ENCODE measurements around the gene ATP13A3. TPM values are rescaled to one million over a fixed set of nuclear protein-coding genes. Genes with fewer than 3 reads are reported as not detected.

Gene ATP13A3
- total and polyA plus RNA-seq, 9 of the 15 experiments (the other 6 are each of a cell fraction or from before 2014, with no cell fraction given) = 16.6 to 135 (median 86.6) TPM

DNA sequence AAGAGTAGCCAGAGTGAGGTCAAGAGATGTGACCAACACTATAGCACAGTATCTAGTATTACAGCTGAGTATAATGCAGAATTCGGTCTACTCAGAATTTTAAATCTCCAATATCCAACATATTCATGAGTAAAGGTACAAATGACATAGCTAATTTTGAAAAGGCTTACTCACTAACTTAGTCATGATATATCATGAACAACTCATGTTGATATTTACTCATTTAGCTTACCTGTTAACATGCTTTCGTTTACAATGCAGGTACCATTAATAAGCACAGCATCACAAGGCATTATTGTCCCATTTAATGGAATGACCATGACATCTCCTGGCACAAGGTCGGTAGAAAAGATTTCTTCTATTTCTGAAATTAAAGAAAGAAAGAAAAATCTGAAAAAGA is 36.9 kb downstream of the ATP13A3 start (continued):
- TF ChIP-seq, protein P1, sequence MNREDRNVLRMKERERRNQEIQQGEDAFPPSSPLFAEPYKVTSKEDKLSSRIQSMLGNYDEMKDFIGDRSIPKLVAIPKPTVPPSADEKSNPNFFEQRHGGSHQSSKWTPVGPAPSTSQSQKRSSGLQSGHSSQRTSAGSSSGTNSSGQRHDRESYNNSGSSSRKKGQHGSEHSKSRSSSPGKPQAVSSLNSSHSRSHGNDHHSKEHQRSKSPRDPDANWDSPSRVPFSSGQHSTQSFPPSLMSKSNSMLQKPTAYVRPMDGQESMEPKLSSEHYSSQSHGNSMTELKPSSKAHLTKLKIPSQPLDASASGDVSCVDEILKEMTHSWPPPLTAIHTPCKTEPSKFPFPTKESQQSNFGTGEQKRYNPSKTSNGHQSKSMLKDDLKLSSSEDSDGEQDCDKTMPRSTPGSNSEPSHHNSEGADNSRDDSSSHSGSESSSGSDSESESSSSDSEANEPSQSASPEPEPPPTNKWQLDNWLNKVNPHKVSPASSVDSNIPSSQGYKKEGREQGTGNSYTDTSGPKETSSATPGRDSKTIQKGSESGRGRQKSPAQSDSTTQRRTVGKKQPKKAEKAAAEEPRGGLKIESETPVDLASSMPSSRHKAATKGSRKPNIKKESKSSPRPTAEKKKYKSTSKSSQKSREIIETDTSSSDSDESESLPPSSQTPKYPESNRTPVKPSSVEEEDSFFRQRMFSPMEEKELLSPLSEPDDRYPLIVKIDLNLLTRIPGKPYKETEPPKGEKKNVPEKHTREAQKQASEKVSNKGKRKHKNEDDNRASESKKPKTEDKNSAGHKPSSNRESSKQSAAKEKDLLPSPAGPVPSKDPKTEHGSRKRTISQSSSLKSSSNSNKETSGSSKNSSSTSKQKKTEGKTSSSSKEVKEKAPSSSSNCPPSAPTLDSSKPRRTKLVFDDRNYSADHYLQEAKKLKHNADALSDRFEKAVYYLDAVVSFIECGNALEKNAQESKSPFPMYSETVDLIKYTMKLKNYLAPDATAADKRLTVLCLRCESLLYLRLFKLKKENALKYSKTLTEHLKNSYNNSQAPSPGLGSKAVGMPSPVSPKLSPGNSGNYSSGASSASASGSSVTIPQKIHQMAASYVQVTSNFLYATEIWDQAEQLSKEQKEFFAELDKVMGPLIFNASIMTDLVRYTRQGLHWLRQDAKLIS (CRISPR knock-in tag; IDR thresholded peaks at IDR 0.05) = no peak
- TF ChIP-seq HNRNPH1 (optimal IDR thresholded peaks at IDR 0.05; ENCODE audit: low read depth, low read length) (no peak), SMARCB1 (IDR thresholded peaks at IDR 0.05; ENCODE audit: insufficient read length, low read depth) (no peak)

DNA sequence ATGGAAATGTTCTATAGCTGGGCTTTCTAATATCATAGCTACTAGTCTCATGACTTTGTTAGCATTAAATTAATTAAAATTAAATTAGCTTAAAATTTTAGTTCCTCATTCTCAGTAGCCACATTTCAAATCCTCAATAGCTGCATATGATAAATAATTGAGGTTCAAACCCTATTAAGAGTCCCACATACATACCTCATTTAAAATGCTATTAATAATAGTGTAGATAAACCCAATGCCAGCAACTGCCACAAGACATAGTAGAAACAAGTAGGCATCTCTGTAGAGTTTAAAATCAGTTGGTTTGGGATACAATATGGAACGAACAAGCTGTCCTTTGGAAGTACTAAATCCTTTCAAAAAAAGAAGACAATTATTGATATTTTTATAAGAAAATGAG is 39.1 kb downstream of the ATP13A3 start:
- no peaks in the 10 kb centered on the region for H3K79me2 ChIP-seq (ENCODE audit: control insufficient read depth, insufficient read depth, low read length)
- no peak overlapping the region for H3K4me2 ChIP-seq (ENCODE audit: insufficient read depth, low read length)
- no peak overlapping the region for H3K4me3 ChIP-seq
- in situ Hi-C loops (cut with MboI) (no loop called here), intact Hi-C loops (cut with micrococcal nuclease) (no loop called here)
- 78% methylated on average over 1 of the region's 1 CpG for WGBS (ENCODE audit: insufficient coverage, low coverage, missing lambda C conversion rate)
- no peak for DNase-seq (ENCODE audit: extremely low read depth in 1 of 4, low spot score in 3 of 4)
- no peak for FAIRE-seq
- no peaks in the 10 kb centered on the region; a peak in 1 of 5 replicates for H3K4me1 ChIP-seq (replicated peaks in 1 of 2; ENCODE audit: control insufficient read depth in 2 of 2, insufficient read depth in 2 of 2, low read length in 2 of 2)
- H3K27ac ChIP-seq (ENCODE audit: extremely low read depth, low read depth, low read length) = no peak overlapping the region
- no peaks in the 10 kb centered on the region for H3K9me1 ChIP-seq (ENCODE audit: control insufficient read depth, insufficient read depth, low read length)
- peaks cover 89% of the 10 kb centered on the region for H3K36me3 ChIP-seq (ENCODE audit: control insufficient read depth, insufficient read depth, low read length)
- no peak for ATAC-seq
- H3K9ac ChIP-seq (ENCODE audit: insufficient read depth in 1 of 2, low read depth in 2 of 2, low read length in 2 of 2) = no peak overlapping the region
- CTCF ChIA-PET (ENCODE audit: low intra/inter-chr PET ratio) = no interaction called here
- BruUV-seq (replicated peaks) = no TSS peak
- H2AFZ ChIP-seq (ENCODE audit: low read depth, low read length) = no peak overlapping the region
- TF ChIP-seq ZNF324 (CRISPR knock-in tag; IDR thresholded peaks at IDR 0.05) (no peak), ZNF3 (CRISPR knock-in tag; IDR thresholded peaks at IDR 0.05) (no peak), NCOR1 (IDR thresholded peaks at IDR 0.05) (no peak), ZNF431 (CRISPR knock-in tag; IDR thresholded peaks at IDR 0.05) (no peak), GABPB2 (CRISPR knock-in tag; conservative IDR thresholded peaks at IDR 0.05) (no peak)
- TF ChIP-seq, protein P2, sequence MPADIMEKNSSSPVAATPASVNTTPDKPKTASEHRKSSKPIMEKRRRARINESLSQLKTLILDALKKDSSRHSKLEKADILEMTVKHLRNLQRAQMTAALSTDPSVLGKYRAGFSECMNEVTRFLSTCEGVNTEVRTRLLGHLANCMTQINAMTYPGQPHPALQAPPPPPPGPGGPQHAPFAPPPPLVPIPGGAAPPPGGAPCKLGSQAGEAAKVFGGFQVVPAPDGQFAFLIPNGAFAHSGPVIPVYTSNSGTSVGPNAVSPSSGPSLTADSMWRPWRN (IDR thresholded peaks at IDR 0.05; ENCODE audit: low read depth) = no peak
- H3K9me3 ChIP-seq (replicated peaks; ENCODE audit: control insufficient read depth, insufficient read depth, low read depth, low read length) = no peaks in the 10 kb centered on the region
- H4K20me1 ChIP-seq (replicated peaks; ENCODE audit: control insufficient read depth, insufficient read depth, low read length) = no peaks in the 10 kb centered on the region
- POLR2A ChIA-PET = no interaction called here
- H3K27me3 ChIP-seq (ENCODE audit: control insufficient read depth in 2 of 2, insufficient read depth in 2 of 2, low read length in 2 of 2) = no peaks in the 10 kb centered on the region
